Lung microvascular endothelial cell (primary cell): ENCODE measurements around the gene NFIB. TPM values are rescaled to one million over a fixed set of nuclear protein-coding genes. Genes with fewer than 3 reads are reported as not detected.
A peak's percentile ranks its signal among the peaks of the same experiment; 100 is the strongest.

Experiments used
- DNase-seq, 2 donors: peaks; one replicate each; pipeline versions ENCODE4 v3.0.0 to v3.0.0-alpha.2; 2010; ENCODE audit warnings: low read depth in 2 of 2
- total RNA-seq: library from RNA; depleted of rRNA; stranded (reverse); fragments of >200 nt; gene quantifications from 2 replicates; pipeline ENCODE4 v1.2.1, GENCODE V29; 2014

Gene NFIB
- total RNA-seq, 1 donor from 2014 or later: 164 TPM

DNA sequence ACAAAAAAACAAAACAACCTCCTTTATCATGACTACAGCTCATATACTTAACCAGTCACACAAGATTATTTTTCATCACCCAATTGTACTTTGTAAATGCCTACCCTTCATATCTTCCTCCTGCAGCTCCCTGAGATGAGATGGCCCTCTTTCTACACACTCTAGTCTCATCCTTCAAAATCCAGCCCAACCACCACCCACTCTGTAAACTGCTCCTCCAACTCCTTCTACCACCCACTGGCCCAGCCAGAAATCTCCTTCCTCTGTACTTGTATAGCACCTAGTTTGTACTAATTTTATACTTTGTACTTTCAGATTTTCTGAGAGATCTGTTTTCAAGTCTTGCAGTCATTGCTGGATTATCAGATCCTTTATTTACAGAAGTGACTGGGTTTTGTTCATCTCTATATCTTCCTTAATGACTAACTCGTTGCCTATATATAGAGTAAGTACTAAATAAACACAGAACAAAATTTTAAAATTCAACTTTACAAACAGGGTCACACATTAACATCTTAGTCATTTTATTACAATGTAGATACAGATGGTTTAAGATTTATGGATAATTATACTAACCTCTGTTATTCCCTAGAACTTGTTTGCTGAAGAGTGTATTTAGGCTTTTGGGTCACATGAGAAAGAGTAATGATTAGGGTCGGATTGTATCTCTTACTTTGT lies 155.7 kb downstream of the NFIB start:
- DNase-seq: no peak

DNA sequence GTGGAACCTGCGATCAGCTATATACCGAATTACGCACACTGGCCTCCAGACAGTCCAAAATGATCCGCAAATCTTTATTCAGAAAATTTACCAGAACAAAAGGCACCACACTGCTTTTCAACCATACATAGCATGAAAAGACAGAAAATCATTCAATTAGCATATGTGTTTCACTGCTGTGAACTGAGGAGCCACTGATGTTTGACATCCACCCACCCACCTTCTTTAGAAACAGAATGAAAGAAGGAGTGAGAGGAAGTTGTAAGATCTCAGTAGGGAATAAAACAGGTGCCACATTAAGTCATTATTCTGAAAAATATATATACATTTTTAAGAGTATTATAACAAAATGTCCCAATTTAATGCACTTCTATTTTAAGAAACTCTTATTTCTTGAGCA lies 156.8 kb downstream of the NFIB start:
- no peak for DNase-seq

DNA sequence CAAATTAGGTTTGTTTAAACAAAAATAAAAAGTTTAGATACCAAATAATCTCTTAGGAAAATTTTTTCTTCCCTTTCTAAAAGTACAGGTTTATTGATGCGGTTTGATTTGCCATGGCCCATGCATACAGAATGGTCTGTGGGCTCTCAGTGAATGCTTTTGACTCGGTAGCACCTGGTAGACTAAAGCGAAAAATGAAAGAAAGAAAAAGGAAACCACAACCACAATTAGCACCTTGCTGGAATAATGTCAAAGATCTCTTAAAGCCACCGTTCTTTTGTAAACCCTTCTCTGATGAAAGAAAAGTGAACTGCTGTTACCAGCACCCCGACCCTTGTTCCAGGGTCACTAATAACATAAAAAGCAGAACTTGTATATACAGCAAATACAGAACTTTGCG lies 157.9 kb downstream of the NFIB start:
- no peak for DNase-seq

DNA sequence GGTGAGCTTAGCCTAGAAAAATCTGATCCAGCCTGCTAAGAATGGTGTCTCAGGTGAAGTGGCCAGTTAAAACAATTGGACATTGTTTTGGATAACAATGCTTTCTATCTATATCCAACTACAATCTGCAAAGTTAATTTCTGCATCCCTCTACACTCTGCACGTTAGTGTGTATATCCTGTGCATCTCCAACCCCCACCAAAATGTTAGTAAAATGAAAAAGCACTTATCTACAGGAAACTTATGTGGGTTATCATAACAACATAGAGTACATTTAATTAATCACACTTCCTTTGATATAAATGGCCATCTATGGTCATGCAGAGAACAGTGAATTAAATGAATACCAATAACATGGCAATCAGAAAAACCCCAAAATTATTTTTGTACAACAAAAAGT lies 158.7 kb downstream of the NFIB start:
- peak; percentile 86 to 89 for DNase-seq

DNA sequence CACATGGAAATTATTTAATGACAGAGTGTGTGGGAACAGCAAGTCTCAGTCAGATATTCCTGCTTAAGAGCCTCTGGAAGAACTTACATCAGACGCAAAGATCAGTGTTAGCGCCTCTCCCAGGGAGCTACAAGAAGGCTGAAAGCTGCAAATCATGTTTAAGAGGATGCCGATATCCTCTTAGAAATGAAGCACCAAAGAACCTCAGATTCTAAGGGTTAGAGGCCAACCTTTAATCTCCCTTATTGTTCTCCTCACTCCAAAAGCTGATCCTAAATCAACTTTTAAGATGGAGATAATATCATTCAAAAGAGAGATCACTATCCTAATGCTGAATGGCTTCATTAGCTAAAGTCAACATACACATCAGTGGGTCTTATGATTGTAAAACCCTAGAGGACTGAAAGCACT lies 160.6 kb downstream of the NFIB start:
- DNase-seq: no peak

DNA sequence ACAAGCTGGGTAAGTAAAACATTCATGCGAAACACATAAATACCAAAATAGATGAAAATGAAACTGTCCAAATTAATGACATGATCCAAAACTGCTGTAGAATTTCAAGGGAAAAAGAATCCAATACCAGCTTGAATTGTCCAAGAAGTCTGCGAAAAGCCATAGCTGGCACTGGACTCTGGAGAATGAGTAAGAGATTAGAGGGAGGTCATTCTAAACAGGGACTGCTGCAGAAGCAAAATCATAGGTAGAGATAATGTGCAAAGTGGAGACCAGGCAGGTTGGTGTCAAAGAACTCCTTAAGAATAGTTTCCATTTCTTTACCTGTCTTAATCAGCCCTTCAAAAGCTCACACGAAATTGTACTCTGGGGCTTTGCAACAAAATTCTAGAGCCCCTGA lies 162.5 kb downstream of the NFIB start:
- no peak for DNase-seq

DNA sequence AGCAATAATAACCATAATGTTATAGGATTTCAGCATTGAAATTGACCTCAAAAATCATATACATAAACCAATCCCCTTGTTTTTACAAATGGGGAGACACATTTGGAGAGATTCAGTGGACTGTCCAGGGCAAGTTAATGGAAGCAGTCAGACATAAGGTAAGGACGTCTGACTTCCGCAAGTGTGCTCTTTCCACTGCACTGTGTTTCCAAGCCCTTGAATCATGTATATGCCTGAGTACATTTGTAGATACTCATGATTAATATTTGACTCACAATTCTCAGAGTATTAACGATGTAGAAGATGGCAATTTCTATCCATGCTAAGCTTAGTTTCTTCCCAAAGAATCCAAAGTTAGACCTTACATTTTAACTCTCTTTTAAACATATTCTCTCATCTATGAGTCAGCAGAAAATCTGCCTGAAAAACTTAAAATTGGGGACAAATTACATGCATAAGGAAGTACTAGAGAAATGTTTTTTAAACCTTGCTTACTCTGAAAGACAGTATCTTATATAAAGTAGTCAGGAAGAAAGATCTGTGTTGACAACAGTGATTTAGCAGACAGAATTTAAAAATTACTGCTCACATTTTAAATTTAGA lies 165.3 kb downstream of the NFIB start:
- no peak for DNase-seq

DNA sequence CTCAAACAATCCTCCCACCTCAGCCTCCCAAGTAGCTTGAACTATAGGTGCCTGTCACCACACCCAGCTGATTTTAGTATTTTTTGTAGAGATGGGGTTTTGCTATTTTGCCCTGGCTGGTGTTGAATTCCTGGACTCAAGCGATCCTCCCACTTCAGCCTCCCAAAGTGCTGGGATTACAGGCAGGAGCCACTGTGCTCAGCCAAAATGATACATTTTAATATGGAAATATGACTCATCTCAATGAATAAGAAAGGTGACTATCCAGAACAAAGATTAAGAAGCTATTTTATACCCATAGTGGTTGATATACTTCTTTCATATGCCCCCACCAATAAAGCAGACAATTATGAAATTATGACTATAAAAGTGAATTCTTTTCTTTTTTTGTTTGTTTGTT lies 166.2 kb downstream of the NFIB start:
- no peak for DNase-seq

DNA sequence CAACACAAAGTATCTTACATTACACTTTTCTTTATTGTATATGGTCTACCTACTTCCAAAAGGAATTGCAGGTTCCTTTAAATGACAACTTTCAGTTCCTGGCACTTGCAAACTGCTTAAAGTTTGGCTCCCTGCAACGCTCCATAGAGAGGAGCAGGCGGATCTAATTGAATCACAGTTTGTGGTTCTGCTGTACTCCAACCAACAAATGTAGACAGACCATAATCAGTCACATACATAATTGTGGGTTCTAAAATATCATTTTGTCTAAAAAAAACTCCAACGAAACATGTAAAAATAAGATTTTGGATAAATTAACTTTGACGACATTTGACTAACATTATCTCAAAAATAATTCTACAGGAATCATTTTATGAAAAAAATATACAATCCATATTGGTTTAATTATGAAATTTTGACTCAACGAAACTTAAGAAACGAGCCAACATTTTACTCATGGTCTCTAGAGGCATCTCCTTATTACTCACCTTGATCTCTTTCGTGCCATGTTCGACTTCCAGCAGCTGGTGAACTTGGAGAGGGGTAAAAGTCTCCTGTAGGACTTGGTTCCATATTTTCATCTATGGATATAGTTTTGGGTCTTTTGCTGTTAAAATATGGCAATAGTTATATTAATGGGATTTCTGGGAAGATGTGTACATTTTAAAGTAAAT lies 167.6 kb downstream of the NFIB start:
- DNase-seq: no peak

DNA sequence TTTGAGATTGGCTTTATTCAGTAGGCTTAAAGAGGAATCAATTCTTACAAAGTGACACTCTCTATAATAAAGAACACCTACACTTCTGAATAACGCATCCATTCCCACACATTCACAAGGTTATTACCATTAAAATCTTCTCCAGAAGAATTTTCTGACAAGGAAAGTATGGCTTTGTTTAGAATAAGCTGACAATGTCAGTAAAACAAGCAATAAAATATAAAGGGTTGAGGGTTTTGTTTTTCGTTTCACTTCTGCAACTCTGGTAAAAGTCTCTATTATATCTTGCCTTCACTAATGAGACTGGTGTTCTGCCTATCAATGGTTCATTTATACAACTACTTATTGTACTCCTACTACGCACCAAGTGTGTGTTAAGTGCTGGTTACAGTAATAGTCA lies 169.7 kb downstream of the NFIB start:
- DNase-seq: no peak

DNA sequence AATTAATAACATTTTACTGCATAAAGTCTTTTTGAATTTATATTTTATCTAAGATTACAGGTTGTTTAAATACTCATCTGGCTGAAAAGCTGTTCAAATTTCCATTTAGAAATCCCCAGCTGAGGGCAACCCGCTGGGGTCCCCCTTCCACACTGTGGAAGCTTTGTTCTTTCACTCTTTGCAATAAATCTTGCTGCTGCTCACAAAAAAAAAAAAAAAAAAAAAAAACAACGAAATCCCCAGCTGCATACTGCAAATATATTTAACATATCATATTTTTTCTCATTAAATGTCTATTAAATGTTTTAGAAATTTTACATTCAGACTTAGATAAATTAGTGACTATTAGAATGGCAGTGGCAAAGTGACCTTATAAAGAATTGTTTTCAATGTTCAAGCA lies 172.2 kb downstream of the NFIB start:
- no peak for DNase-seq

DNA sequence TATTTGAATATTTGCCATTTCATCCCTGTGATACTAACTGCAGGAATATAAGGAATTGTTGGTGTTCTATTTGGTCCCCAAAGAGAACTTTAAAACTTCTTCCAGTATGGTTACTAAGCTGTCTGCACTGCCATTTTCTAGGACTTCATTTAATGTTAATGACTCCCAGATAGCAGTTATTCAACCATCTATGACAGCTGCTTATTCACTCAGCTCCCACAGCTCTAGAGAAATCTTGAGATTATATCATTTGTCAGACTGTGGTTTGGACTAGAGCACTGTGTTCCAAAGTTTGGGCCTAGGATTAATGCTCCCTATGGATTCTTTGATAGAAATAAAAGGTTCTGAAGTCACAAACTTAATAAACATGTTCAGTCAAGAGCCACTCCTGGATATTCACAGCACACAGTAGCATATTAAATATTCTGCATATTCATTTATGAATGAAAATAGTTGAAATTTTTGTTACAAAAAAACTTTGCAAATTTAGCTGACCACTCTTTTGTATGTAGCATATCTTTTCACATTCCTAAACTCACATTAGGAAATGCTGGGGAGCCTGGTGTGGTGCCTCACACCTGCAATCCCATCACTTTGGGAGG lies 173.7 kb downstream of the NFIB start:
- DNase-seq: no peak

DNA sequence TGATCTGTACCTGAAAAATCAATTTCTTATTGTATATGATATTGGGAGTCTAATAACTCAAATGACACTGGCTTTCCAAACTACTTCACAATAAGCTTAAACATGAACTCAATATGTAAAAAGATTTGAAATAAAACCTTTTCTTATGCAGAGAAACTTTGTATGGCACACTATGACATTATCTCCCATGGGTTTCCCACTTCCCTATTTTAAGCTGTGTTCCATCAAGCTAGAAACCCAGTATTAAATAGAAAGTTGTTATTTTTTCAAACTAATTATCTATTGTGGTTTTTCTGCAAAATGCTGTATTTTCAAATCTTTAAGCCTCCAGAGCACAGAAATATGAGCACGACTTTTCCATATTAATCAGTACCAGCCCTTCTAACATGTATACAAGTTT lies 174.7 kb downstream of the NFIB start:
- no peak for DNase-seq

DNA sequence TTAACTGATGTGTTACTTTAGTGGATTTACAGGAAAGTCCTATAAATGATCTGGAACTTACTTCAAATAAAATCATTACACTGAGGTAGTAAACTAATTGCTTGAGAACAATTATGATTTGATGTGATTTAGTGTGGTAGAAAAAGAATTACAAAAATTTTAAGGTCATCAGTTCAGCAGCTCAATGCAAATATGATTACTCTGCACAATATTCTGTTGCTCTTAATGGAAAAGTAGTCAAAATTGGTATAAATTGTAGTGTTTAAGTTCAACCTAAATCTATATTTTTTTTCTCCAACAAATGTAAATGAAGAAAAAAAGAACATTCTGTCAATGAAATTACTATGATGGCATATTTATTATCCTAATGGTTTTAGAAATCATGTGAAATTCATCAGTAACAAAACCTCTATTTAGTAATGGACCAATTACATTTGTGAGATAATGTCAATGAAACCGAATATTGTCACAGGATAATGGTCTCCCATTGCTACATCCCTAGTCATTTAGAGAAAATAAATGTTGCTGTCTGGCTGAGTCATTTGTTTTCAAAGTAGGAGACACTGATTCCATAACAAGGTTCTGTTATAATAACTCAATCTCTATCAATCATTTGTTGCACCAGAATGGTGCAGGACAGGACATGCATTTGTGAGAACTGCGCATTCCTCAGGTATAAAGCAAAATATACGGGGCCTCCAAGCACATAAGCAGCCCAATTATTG lies 177.1 kb downstream of the NFIB start:
- DNase-seq: no peak

DNA sequence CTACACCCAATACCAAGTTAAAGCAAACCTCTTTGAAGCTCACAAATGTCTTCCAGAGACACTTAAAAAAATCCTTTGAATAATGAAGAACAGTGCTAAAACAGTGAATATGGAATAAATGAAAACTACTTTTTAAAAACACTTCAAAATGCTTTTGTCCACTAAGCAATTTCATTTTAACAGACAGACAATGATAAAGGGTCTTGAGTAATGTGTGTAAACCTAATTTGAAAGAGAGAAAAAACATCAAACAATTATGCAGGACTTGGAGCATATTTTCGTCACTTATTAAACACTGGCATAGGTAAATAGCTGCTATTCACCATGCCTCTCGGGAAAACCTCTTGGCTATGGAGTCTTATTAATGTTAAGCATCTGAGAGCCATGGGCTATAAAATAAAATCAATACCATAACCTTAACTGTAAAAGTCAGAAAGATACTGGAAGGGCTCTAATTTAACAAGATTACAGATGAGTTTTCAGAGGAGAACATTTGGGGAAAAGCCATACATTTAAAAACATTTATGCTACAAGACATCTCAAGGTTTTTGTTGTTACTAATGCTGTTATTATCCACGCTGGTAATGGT lies 177.8 kb downstream of the NFIB start:
- no peak for DNase-seq

DNA sequence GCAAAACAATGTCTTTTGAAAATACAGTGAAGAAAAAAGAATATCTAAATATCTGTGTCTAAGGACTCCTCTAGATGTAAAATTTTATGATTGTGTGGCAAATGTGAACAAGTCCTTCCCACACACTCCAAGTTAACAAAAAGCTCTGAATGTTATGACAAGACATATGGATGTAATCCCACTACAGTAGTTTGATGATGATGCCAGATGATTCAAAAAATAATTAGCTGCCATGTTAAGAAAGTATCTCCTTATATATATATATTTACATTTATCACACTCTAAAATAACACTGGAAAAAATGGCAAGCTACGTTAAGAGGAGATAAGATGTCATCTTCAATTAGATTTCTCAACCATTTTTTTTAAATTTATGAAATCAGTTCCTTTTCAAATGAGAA lies 178.5 kb downstream of the NFIB start:
- no peak for DNase-seq

DNA sequence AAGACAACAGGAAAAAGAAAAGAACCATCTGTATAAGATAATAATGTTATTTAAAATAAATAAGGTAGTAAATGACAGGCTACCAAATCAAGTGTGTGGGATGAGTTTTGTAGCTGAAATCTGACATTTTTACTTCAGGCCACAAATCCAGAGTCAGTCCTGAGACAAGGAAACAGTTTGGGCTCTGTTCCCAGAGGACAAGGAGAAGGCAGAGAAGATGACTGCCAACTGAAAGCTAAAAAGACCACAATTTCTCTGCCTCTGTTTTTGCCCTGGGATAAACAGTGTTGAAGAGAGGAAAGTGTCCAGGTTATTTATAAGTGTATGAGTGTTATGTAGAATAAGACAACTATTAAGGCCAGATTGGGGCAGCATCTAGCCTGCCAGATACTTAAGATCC lies 180.5 kb downstream of the NFIB start:
- no peak for DNase-seq

DNA sequence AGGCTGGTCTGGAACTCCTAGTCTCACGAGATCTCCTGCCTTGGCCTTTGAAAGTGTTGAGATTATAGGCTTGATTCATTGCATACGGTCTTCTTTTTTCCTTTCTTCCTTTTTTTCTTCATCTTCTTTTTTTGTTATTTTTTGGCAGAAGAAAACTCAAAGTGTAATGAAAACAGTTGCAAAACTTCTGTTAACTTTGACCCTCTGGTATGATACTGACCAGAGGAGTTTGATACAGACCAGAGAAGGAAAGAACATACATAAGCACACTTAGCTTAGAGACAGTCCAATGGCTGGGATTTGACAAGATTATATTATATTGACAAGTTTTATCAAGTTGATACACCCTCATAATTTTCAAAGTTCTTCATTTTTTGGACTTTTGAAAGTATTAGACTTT lies 181.2 kb downstream of the NFIB start:
- DNase-seq: no peak

DNA sequence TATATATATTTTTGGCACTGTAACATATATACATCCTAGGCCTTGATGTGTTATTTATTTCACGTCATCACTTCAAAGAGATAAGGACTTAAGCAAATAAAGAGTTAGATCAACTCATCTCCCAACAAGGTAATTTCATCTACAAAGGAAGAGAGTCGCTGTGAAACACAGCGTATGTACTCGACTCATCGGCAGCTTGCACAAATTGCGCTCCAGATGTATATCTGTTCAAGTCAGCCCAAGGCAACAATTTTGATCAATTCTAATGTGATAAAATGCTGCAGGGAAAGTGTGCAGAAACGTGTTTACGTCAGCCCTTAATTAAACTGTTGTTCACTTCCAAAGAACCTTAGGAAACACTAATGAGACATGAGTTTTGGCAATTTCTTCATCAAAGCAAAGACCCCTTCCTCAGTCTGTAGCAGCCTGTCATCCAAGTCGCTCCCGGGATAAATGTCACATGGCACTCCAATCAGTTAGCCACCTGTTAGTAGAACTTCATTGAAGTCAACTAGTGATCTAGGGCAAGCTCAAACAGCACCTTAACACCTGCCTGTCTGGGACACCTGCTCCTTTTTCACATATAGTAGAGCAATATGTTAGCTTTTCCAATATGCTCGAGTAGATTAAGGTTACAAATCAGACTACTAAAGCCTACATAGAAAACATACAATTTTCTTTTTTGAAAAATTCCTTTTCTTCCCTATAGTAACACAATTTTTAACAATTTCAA lies 182.4 kb downstream of the NFIB start:
- DNase-seq: no peak

DNA sequence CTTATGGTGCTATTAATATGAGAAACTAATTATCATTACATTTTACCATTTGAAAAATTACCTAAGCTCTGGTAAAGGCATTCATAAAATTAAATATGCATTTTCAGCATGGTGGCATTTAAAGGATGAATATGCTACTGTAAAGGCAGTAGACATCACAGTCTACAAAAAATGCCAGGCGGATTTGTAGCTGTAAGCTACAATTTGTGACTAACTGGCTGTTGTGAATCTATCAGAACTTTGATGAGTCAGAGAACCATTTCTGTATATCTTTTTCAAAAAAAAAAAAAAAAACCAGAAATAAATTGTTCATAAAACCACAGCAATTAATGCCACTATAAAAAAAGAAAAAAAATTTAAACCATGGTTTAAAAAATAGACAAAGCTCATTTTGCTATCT lies 186.3 kb downstream of the NFIB start:
- peak in 1 of 2 donors; percentile 35 for DNase-seq
